HG03045 (cell line): ENCODE results near the gene BHLHA9.
"Not testable (repeated sequence)": the region's sequence is repeated elsewhere in the genome, so short reads cannot be mapped to it uniquely, and the experiment has no call there.

Experiments used
- ATAC-seq: cut with Tn5 transposase; IDR thresholded peaks from one replicate; pipeline ENCODE4 v1.9.1; 2021; ENCODE audit warnings: mild to moderate bottlenecking, moderate library complexity; ENCODE audit not compliant: unreplicated experiment

BHLHA9 gene

GRCh38 chr17:1298606-1299005 lies 28.4 kb downstream of the BHLHA9 start:
- no peak for ATAC-seq

- ATAC-seq = no peak
These were observed 29.5 kb downstream of the BHLHA9 start for GRCh38 chr17:1299552-1300370.

- no peak for ATAC-seq
These were observed 30.2 kb downstream of the BHLHA9 start for GRCh38 chr17:1300371-1300905.

GRCh38 chr17:1301546-1301945 lies 31.3 kb downstream of the BHLHA9 start:
- no peak for ATAC-seq

GRCh38 chr17:1302761-1303160 lies 32.5 kb downstream of the BHLHA9 start:
- no peak for ATAC-seq

- ATAC-seq = no peak
These were observed 34.3 kb downstream of the BHLHA9 start for GRCh38 chr17:1304522-1304921.

- ATAC-seq = no peak
These were observed 34.8 kb downstream of the BHLHA9 start for GRCh38 chr17:1304962-1305563.

GRCh38 chr17:1307829-1308228 lies 37.6 kb downstream of the BHLHA9 start:
- not testable (repeated sequence) for ATAC-seq

GRCh38 chr17:1312261-1312870 lies 42.1 kb downstream of the BHLHA9 start:
- ATAC-seq = no peak

GRCh38 chr17:1313270-1314005 lies 43.2 kb downstream of the BHLHA9 start:
- ATAC-seq = no peak

GRCh38 chr17:1315409-1315808 lies 45.2 kb downstream of the BHLHA9 start:
- no peak for ATAC-seq

GRCh38 chr17:1315891-1316403 lies 45.7 kb downstream of the BHLHA9 start:
- no peak for ATAC-seq
